NOMO-1 (cell line): ENCODE measurements around the gene DNAH1.
"Not testable (repeated sequence)": the region's sequence is repeated elsewhere in the genome, so short reads cannot be mapped to it uniquely, and the experiment has no call there.

Experiments used
- DNase-seq, 2 experiments: peaks; one replicate each; lab custom pipeline; 2025; ENCODE audit not compliant: unreplicated experiment in 2 of 2; lab: John Stamatoyannopoulos, UW

DNAH1 gene

GRCh38 chr3:52315977-52316764 lies at the start of gene DNAH1:
Gene DNAH1 (plus strand): TSS chr3:52316319. CDS start chr3:52322443, 6,124 bp downstream.
- no peak for DNase-seq

- DNase-seq, result no peak
Observed at GRCh38 chr3:52268036-52268435, 48.1 kb upstream of the DNAH1 start.

GRCh38 chr3:52269776-52270175 lies 46.3 kb upstream of the DNAH1 start:
- no peak for DNase-seq

GRCh38 chr3:52270252-52270754 lies 45.8 kb upstream of the DNAH1 start:
- peak in 1 of 2 experiments; percentile 44 for DNase-seq

- not testable (repeated sequence) for DNase-seq
Observed at GRCh38 chr3:52272172-52272571, 43.9 kb upstream of the DNAH1 start.

GRCh38 chr3:52272831-52273230 lies 43.3 kb upstream of the DNAH1 start:
- no peak for DNase-seq

GRCh38 chr3:52274781-52275180 lies 41.3 kb upstream of the DNAH1 start:
- DNase-seq, result not testable (repeated sequence)

- DNase-seq, result peak; percentile 40 to 59
Observed at GRCh38 chr3:52277071-52277964, 38.8 kb upstream of the DNAH1 start.

GRCh38 chr3:52277972-52278509 lies 38.1 kb upstream of the DNAH1 start:
- DNase-seq, result peak; percentile 69

GRCh38 chr3:52278510-52279069 lies 37.5 kb upstream of the DNAH1 start, which contains the start of gene WDR82:
Gene WDR82 (minus strand): TSS chr3:52278649. CDS start chr3:52278361, 288 bp downstream.
- peak; percentile 84 to 93 for DNase-seq

- no peak for DNase-seq
Observed at GRCh38 chr3:52279596-52279995, 36.5 kb upstream of the DNAH1 start.

GRCh38 chr3:52280050-52280461 lies 36.1 kb upstream of the DNAH1 start:
- no peak for DNase-seq

- no peak for DNase-seq
Observed at GRCh38 chr3:52281981-52282801, 33.9 kb upstream of the DNAH1 start.

- DNase-seq, result no peak
Observed at GRCh38 chr3:52283306-52283705, 32.8 kb upstream of the DNAH1 start.

GRCh38 chr3:52284051-52284450 lies 32.1 kb upstream of the DNAH1 start:
- DNase-seq, result not testable (repeated sequence)

GRCh38 chr3:52286777-52287110 lies 29.4 kb upstream of the DNAH1 start:
- no peak for DNase-seq

- DNase-seq, result no peak
Observed at GRCh38 chr3:52288674-52289073, 27.4 kb upstream of the DNAH1 start.

- no peak for DNase-seq
Observed at GRCh38 chr3:52289338-52289746, 26.8 kb upstream of the DNAH1 start.

GRCh38 chr3:52289747-52290595 lies 26.1 kb upstream of the DNAH1 start:
- no peak for DNase-seq
